HepG2 (cell line): ENCODE measurements around the gene PRR35. TPM values are rescaled to one million over a fixed set of nuclear protein-coding genes. Genes with fewer than 3 reads are reported as not detected.
A peak's percentile ranks its signal among the peaks of the same experiment; 100 is the strongest.

Experiments
- ATAC-seq: fragments of 200-7000 bp; cut with Tn5 transposase; 3 replicates; pipeline ENCODE4 v1.9.1; 2020; ENCODE audit warnings: mild to moderate bottlenecking, moderate library complexity
- BruUV-seq: library from RNA; stranded (reverse); fragments of 400-500 nt; replicated peaks from 2 replicates; lab custom pipeline; 2021; lab: Mats Ljungman, UMichigan
- CTCF ChIA-PET: fragments of 300-600 bp; formaldehyde crosslinking; extraction: SDS; loops from one replicate; lab custom pipeline; 2021; ENCODE audit warnings: low total read pairs, inconsistent platforms, low intra/inter-chr PET ratio; lab: Yijun Ruan, JAX
- POLR2A ChIA-PET: fragments of 350-600 bp; sonication (Branson Sonifier 250); formaldehyde crosslinking; loops from one replicate; lab custom pipeline; 2020; ENCODE audit warnings: antibody characterized with exemption, inconsistent platforms; lab: Yijun Ruan, JAX
- DNase-seq: peaks from one replicate; pipeline ENCODE4 v3.0.0-alpha.2; 2015; ENCODE audit warnings: low spot score
- FAIRE-seq: peaks from 3 replicates; lab custom pipeline; 2011; peaks lifted over from hg19 to GRCh38; lab: Jason Lieb, UNC
- H2AFZ ChIP-seq: one replicate; pipeline ENCODE4 v1.6.1; 2011; ENCODE audit warnings: low read length, inconsistent platforms
- H3K27ac ChIP-seq: fragments of 300-600 bp; 3 replicates; pipeline ENCODE4 v1.8.0; 2011; ENCODE audit warnings: mixed run types, mild to moderate bottlenecking, mixed read lengths, low read length, inconsistent platforms; ENCODE audit not compliant: insufficient read depth; ENCODE audit errors: extremely low read length
- H3K27me3 ChIP-seq, 2 experiments: fragments of 200-600 bp in 1 of 2; 2 replicates in 1 of 2; 3 replicates in 1 of 2; pipeline versions ENCODE4 v1.6.0 to v1.8.0; 2011; ENCODE audit warnings: low read length in 2 of 2, mild to moderate bottlenecking in 2 of 2, moderate library complexity in 2 of 2, inconsistent platforms in 1 of 2; ENCODE audit not compliant: insufficient read depth in 2 of 2, control insufficient read depth in 1 of 2
- H3K36me3 ChIP-seq, 2 experiments: fragments of 200-600 bp in 1 of 2; replicated peaks in 1 of 2; 2 replicates in 1 of 2; 3 replicates in 1 of 2; pipeline versions ENCODE4 v1.5.1 to v1.8.0; 2011; ENCODE audit warnings: low read length in 2 of 2, inconsistent platforms in 1 of 2; ENCODE audit not compliant: insufficient read depth in 2 of 2, control insufficient read depth in 1 of 2
- H3K4me1 ChIP-seq: 2 replicates; pipeline ENCODE4 v1.5.1; 2012; ENCODE audit warnings: low read length, inconsistent platforms; ENCODE audit not compliant: insufficient read depth
- H3K4me2 ChIP-seq: 2 replicates; pipeline ENCODE4 v1.6.0; 2011; ENCODE audit warnings: low read depth, low read length, inconsistent platforms
- H3K4me3 ChIP-seq, 3 experiments: fragments of 200-600 bp in 1 of 3; sonication (generic), shearing (Covaris generic) in 1 of 3; replicated peaks in 1 of 3; 2 replicates each; pipeline ENCODE4 v1.5.1; 2011 to 2016; ENCODE audit warnings: low read length in 3 of 3, inconsistent platforms in 2 of 3, low read depth in 2 of 3, mild to moderate bottlenecking in 2 of 3, control low read depth in 1 of 3, mixed read lengths in 1 of 3; ENCODE audit not compliant: insufficient read depth in 1 of 3
- H3K79me2 ChIP-seq: one replicate; pipeline ENCODE4 v1.6.1; 2011; ENCODE audit warnings: low read length, inconsistent platforms; ENCODE audit not compliant: insufficient read depth
- H3K9ac ChIP-seq: 2 replicates; pipeline ENCODE4 v1.6.0; 2011; ENCODE audit warnings: mild to moderate bottlenecking, low read depth, low read length, inconsistent platforms; ENCODE audit not compliant: insufficient read depth
- H3K9me3 ChIP-seq: 2 replicates; pipeline ENCODE4 v1.5.1; 2012; ENCODE audit warnings: mild to moderate bottlenecking, low read length
- H4K20me1 ChIP-seq: 2 replicates; pipeline ENCODE4 v1.6.0; 2011; ENCODE audit warnings: inconsistent platforms, mild to moderate bottlenecking, low read length, moderate library complexity; ENCODE audit not compliant: insufficient read depth
- CBX1 ChIP-seq: IDR thresholded peaks from one replicate; pipeline ENCODE4 v1.6.1; 2016; ENCODE audit warnings: antibody characterized with exemption, low read depth
- KAT7 ChIP-seq: IDR thresholded peaks from 2 replicates; pipeline ENCODE4 v1.6.1; 2018; ENCODE audit warnings: borderline replicate concordance, missing compliant biosample characterization
- MBNL3 ChIP-seq: fragments of 250-450 bp; sonication (Bioruptor Pico); conservative IDR thresholded peaks from 2 replicates; pipeline ENCODE4 v1.8.0; 2022; ENCODE audit warnings: mild to moderate bottlenecking, inconsistent platforms
- NFE2L2 ChIP-seq: fragments of 150-350 bp; IDR thresholded peaks from 2 replicates; pipeline ENCODE4 v1.6.1; 2014; ENCODE audit warnings: low read length
- ZNF549 ChIP-seq: sonication (generic); formaldehyde crosslinking; IDR thresholded peaks from 2 replicates; pipeline ENCODE4 v1.5.0; 2020; ENCODE audit warnings: missing genetic modification reagents
- WGBS: methylation state at CpG from one replicate; pipeline ENCODE4 v1.1.6; 2017; ENCODE audit warnings: low lambda C conversion rate; 5-methylcytosine and 5-hydroxymethylcytosine counted together
- in situ Hi-C: cut with HindIII; loops from 2 replicates; pipeline ENCODE4 v1.10.0; 2017; ENCODE audit warnings: low pct_unique_long_range_greater_than_20kb; ENCODE audit not compliant: extremely low pct_ligation_motif_present
- intact Hi-C: fragments of 100-400 bp; cut with micrococcal nuclease; formaldehyde crosslinking; loops from one replicate; pipeline ENCODE4 v1.10.0; 2022; ENCODE audit not compliant: unreplicated experiment
- polyA plus RNA-seq, 8 experiments: library from polyadenylated mRNA; depleted of rRNA in 3 of 8; stranded (reverse) in 7 of 8; unstranded in 1 of 8; fragments of >200 nt; fragmentation: Illumina TruSeq in 4 of 8; extraction: Trizol in 4 of 8; gene quantifications; 2 replicates each; pipeline versions ENCODE4 v1.2.1 to v1.2.3, GENCODE V29; 2011 to 2016; ENCODE audit warnings: low read depth in 4 of 8, missing spikeins in 1 of 8, mixed read lengths in 1 of 8; ENCODE audit not compliant: insufficient read depth in 1 of 8
- total RNA-seq, 5 experiments: library from RNA; depleted of rRNA; stranded (reverse); fragments of >200 nt; fragmentation: Illumina TruSeq; extraction: Trizol; gene quantifications; 2 replicates each; pipeline ENCODE4 v1.2.3, GENCODE V29; 2016; ENCODE audit warnings: low read depth in 1 of 5
- TF ChIP-seq, protein P1 (sequence below): IDR thresholded peaks from 2 replicates; pipeline ENCODE4 v1.6.1; 2016; ENCODE audit warnings: low read depth, missing genetic modification reagents, missing compliant biosample characterization
- TF ChIP-seq, protein P2 (sequence below): IDR thresholded peaks from 2 replicates; pipeline ENCODE4 v1.6.1; 2018; ENCODE audit warnings: missing genetic modification reagents

Gene PRR35
- total and polyA plus RNA-seq, 2 of the 13 experiments (the other 11 are each of a cell fraction or from before 2014, with no cell fraction given), result 0.07 to 0.16 TPM

DNA sequence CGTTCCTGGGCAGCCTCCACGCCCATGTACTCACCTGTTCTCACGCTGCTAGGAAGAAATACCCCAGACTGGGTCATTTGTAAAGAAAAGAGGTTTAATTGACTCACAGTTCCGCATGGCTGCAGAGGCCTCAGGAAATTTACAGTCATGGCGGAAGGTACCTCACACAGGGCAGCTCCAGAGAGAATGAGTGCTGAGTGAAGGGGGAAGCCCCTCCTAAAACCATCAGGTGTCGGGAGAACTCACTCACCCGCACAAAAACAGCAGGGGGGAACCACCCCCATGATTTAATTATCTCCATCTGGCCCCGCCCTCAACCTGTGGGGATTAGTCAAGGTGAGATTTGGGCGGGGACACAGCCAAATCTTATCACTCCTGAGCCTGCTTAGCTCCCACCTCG lies 47.8 kb downstream of the PRR35 start (continued):
- TF ChIP-seq ZNF549 (no peak), KAT7 (CRISPR knock-in tag) (no peak)

DNA sequence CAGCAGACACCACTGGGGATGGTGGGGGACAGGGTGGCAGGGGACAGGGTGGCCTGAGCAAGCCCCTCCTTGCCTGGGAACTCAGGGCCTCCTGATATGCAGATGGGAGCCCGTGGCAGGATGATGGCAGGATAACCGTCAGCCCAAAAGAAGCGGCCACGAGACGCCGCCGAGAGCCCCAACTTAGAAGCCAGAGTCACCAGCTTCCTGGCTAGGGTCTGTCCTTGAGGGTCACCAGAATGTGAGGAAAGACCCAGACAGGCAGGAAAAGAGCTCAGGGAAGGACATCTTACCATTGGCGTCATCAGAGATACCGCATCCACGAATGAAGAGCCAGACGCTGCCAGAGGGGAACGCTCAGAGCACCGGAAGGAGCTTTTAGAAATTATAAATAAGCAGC lies 49.1 kb downstream of the PRR35 start:
- no peaks in the 10 kb centered on the region for H3K9me3 ChIP-seq
- H3K4me3 ChIP-seq, result no peak overlapping the region
- H3K27ac ChIP-seq, result no peak overlapping the region
- BruUV-seq, result no TSS peak
- FAIRE-seq (no peak), DNase-seq (no peak), ATAC-seq (no peak)
- 0 out of 5 replicates have a peak, but pooled peaks cover 1 to 3% of the 10 kb centered on the region in 2 experiments for H3K36me3 ChIP-seq
- ChIA-PET CTCF (no interaction called here), POLR2A (no interaction called here)
- H4K20me1 ChIP-seq, result no peaks in the 10 kb centered on the region
- H3K4me1 ChIP-seq, result peaks cover 17% of the 10 kb centered on the region
- H2AFZ ChIP-seq, result no peak overlapping the region
- H3K79me2 ChIP-seq, result peaks cover 8% of the 10 kb centered on the region
- WGBS, result 98% methylated on average over 13 of the region's 13 CpGs
- H3K9ac ChIP-seq, result no peak overlapping the region
- H3K27me3 ChIP-seq, result no peaks in the 10 kb centered on the region
- no peak for TF ChIP-seq MBNL3 (CRISPR knock-in tag)
- TF ChIP-seq, protein P1, sequence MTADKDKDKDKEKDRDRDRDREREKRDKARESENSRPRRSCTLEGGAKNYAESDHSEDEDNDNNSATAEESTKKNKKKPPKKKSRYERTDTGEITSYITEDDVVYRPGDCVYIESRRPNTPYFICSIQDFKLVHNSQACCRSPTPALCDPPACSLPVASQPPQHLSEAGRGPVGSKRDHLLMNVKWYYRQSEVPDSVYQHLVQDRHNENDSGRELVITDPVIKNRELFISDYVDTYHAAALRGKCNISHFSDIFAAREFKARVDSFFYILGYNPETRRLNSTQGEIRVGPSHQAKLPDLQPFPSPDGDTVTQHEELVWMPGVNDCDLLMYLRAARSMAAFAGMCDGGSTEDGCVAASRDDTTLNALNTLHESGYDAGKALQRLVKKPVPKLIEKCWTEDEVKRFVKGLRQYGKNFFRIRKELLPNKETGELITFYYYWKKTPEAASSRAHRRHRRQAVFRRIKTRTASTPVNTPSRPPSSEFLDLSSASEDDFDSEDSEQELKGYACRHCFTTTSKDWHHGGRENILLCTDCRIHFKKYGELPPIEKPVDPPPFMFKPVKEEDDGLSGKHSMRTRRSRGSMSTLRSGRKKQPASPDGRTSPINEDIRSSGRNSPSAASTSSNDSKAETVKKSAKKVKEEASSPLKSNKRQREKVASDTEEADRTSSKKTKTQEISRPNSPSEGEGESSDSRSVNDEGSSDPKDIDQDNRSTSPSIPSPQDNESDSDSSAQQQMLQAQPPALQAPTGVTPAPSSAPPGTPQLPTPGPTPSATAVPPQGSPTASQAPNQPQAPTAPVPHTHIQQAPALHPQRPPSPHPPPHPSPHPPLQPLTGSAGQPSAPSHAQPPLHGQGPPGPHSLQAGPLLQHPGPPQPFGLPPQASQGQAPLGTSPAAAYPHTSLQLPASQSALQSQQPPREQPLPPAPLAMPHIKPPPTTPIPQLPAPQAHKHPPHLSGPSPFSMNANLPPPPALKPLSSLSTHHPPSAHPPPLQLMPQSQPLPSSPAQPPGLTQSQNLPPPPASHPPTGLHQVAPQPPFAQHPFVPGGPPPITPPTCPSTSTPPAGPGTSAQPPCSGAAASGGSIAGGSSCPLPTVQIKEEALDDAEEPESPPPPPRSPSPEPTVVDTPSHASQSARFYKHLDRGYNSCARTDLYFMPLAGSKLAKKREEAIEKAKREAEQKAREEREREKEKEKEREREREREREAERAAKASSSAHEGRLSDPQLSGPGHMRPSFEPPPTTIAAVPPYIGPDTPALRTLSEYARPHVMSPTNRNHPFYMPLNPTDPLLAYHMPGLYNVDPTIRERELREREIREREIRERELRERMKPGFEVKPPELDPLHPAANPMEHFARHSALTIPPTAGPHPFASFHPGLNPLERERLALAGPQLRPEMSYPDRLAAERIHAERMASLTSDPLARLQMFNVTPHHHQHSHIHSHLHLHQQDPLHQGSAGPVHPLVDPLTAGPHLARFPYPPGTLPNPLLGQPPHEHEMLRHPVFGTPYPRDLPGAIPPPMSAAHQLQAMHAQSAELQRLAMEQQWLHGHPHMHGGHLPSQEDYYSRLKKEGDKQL (CRISPR knock-in tag), result no peak
- TF ChIP-seq NFE2L2, result no peak
- TF ChIP-seq, protein P2, sequence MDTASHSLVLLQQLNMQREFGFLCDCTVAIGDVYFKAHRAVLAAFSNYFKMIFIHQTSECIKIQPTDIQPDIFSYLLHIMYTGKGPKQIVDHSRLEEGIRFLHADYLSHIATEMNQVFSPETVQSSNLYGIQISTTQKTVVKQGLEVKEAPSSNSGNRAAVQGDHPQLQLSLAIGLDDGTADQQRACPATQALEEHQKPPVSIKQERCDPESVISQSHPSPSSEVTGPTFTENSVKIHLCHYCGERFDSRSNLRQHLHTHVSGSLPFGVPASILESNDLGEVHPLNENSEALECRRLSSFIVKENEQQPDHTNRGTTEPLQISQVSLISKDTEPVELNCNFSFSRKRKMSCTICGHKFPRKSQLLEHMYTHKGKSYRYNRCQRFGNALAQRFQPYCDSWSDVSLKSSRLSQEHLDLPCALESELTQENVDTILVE (CRISPR knock-in tag), result no peak
- no peak for TF ChIP-seq CBX1
- peak overlapping the region; percentile 57; the same call in 1 of the 2 replicates for H3K4me2 ChIP-seq
- in situ Hi-C loops, result no loop called here
- intact Hi-C loops, result no loop called here
